HEK293 (cell line): Measurements from ENCODE around the gene PHACTR3.

Experiments used
- SCRT1 ChIP-seq: fragments of 450-650 bp; formaldehyde crosslinking; IDR thresholded peaks from 2 replicates; pipeline ENCODE4 v1.5.1; 2016; ENCODE audit warnings: missing biosample characterization, missing genetic modification characterization, borderline replicate concordance
- ZNF274 ChIP-seq, 2 experiments: fragments of 200-500 bp in 1 of 2; fragments of 450-650 bp in 1 of 2; sonication (Bioruptor generic) in 1 of 2; formaldehyde crosslinking in 1 of 2; IDR thresholded peaks; 2 replicates each; pipeline versions ENCODE4 v1.5.1 to v1.6.1; 2014 to 2016; ENCODE audit warnings: borderline replicate concordance in 1 of 2, inconsistent platforms in 1 of 2, low read length in 1 of 2, missing biosample characterization in 1 of 2, missing genetic modification characterization in 1 of 2
- ZNF311 ChIP-seq: fragments of 450-650 bp; formaldehyde crosslinking; IDR thresholded peaks from 2 replicates; pipeline ENCODE4 v1.5.1; 2017; ENCODE audit warnings: missing biosample characterization, missing genetic modification characterization, borderline replicate concordance
- ZNF350 ChIP-seq: fragments of 450-650 bp; formaldehyde crosslinking; IDR thresholded peaks from 2 replicates; pipeline ENCODE4 v1.5.0; 2017; ENCODE audit warnings: missing biosample characterization, mild to moderate bottlenecking, missing genetic modification characterization
- ZNF423 ChIP-seq: fragments of 450-650 bp; formaldehyde crosslinking; IDR thresholded peaks from 2 replicates; pipeline ENCODE4 v1.5.1; 2016; ENCODE audit warnings: missing biosample characterization, missing genetic modification characterization
- ZNF530 ChIP-seq: fragments of 450-650 bp; formaldehyde crosslinking; IDR thresholded peaks from 2 replicates; pipeline ENCODE4 v1.5.1; 2016; ENCODE audit warnings: low read depth, missing biosample characterization, missing genetic modification characterization
- ZNF76 ChIP-seq: fragments of 450-650 bp; formaldehyde crosslinking; IDR thresholded peaks from 2 replicates; pipeline ENCODE4; 2016; ENCODE audit warnings: low read depth, missing biosample characterization, missing genetic modification characterization, borderline replicate concordance
- TF ChIP-seq, protein P1 (sequence below): fragments of 450-650 bp; formaldehyde crosslinking; IDR thresholded peaks from 2 replicates; pipeline ENCODE4 v1.5.1; 2016; ENCODE audit warnings: missing biosample characterization, missing genetic modification characterization
- TF ChIP-seq, protein P2 (sequence below): fragments of 450-650 bp; formaldehyde crosslinking; IDR thresholded peaks from 2 replicates; pipeline ENCODE4 v1.5.1; 2016; ENCODE audit warnings: missing biosample characterization, missing genetic modification characterization

DNA sequence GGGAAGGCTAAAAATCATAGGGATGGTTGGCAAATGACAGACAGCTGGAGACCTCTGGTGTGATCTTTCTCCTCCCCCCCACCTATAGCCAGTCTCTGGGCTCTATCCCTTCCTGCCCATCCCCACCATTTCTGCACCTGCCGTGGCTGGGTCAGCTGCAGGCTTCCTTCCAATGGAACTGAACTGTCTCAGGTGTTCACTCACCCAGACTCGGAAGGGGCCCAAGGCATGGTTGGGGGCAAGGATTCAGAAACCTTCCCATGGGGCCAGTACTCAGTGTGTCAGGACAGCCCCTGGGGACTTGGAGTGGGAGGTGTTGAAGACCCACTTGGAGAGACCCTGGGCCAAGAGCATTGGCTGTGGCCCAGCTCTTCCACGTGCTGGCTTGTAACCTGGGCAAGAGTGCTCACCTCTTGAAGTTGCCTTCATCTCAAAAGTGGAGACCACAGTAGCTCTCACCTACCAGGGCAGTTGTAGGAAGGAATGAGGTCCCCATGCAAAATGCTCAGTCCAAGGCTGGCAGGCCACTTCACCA lies 1.7 kb upstream of the PHACTR3 start:
- TF ChIP-seq, protein P1, sequence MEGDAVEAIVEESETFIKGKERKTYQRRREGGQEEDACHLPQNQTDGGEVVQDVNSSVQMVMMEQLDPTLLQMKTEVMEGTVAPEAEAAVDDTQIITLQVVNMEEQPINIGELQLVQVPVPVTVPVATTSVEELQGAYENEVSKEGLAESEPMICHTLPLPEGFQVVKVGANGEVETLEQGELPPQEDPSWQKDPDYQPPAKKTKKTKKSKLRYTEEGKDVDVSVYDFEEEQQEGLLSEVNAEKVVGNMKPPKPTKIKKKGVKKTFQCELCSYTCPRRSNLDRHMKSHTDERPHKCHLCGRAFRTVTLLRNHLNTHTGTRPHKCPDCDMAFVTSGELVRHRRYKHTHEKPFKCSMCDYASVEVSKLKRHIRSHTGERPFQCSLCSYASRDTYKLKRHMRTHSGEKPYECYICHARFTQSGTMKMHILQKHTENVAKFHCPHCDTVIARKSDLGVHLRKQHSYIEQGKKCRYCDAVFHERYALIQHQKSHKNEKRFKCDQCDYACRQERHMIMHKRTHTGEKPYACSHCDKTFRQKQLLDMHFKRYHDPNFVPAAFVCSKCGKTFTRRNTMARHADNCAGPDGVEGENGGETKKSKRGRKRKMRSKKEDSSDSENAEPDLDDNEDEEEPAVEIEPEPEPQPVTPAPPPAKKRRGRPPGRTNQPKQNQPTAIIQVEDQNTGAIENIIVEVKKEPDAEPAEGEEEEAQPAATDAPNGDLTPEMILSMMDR (tag by site-specific recombination), result no peak
- TF ChIP-seq ZNF423 (tag by site-specific recombination), result no peak
- no peak for TF ChIP-seq ZNF311 (tag by site-specific recombination)
- no peak for TF ChIP-seq ZNF350 (tag by site-specific recombination)
- no peak for TF ChIP-seq ZNF76
- TF ChIP-seq ZNF530, result no peak
- TF ChIP-seq SCRT1 (tag by site-specific recombination), result no peak
- TF ChIP-seq, protein P2, sequence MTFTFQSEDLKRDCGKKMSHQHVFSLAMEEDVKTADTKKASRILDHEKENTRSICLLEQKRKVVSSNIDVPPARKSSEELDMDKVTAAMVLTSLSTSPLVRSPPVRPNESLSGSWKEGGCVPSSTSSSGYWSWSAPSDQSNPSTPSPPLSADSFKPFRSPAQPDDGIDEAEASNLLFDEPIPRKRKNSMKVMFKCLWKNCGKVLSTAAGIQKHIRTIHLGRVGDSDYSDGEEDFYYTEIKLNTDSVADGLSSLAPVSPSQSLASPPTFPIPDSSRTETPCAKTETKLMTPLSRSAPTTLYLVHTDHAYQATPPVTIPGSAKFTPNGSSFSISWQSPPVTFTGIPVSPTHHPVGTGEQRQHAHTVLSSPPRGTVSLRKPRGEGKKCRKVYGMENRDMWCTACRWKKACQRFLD (tag by site-specific recombination), result no peak
- TF ChIP-seq ZNF274 (IDR thresholded peaks at IDR 0.05; ENCODE audit: low read length), result no peak
- no peak for TF ChIP-seq ZNF274 (tag by site-specific recombination; IDR thresholded peaks at IDR 0.05; ENCODE audit: borderline replicate concordance)
